HG02678 (cell line): ENCODE results near the gene NSUN3.

Experiments
- ATAC-seq: cut with Tn5 transposase; IDR thresholded peaks from one replicate; pipeline ENCODE4 v1.9.1; 2021; ENCODE audit warnings: mild to moderate bottlenecking, moderate library complexity; ENCODE audit not compliant: unreplicated experiment

NSUN3 gene

GRCh38 chr3:94176988-94177745 is 114.3 kb downstream of the NSUN3 start:
- no peak for ATAC-seq
